Subcutaneous abdominal adipose tissue (tissue), 5 donors: ENCODE data around the gene PAX5.

Source experiments
- H3K27ac ChIP-seq: one replicate; pipeline ENCODE4 v1.7.0; 2013; ENCODE audit warnings: low read depth, mild to moderate bottlenecking, inconsistent platforms, low read length, moderate library complexity
- H3K27me3 ChIP-seq, 5 donors: one replicate each; pipeline ENCODE4 v1.7.0; 2013; ENCODE audit warnings: low read length in 5 of 5, inconsistent platforms in 1 of 5; ENCODE audit not compliant: control insufficient read depth in 5 of 5, insufficient read depth in 4 of 5
- H3K36me3 ChIP-seq, 5 donors: one replicate each; pipeline ENCODE4 v1.7.0; 2013; ENCODE audit warnings: low read length in 5 of 5; ENCODE audit not compliant: control insufficient read depth in 5 of 5, insufficient read depth in 5 of 5
- H3K4me1 ChIP-seq, 5 donors: one replicate each; pipeline ENCODE4 v1.7.0; 2013; ENCODE audit warnings: low read length in 5 of 5, mild to moderate bottlenecking in 3 of 5, moderate library complexity in 1 of 5; ENCODE audit not compliant: control insufficient read depth in 5 of 5, insufficient read depth in 5 of 5
- H3K4me3 ChIP-seq, 5 donors: one replicate each; pipeline ENCODE4 v1.7.0; 2013; ENCODE audit warnings: low read length in 5 of 5, low read depth in 1 of 5
- H3K9ac ChIP-seq, 5 donors: one replicate each; pipeline ENCODE4 v1.7.0; 2013; ENCODE audit warnings: low read length in 5 of 5, mild to moderate bottlenecking in 4 of 5, moderate library complexity in 3 of 5
- H3K9me3 ChIP-seq, 5 donors: one replicate each; pipeline ENCODE4 v1.7.0; 2013; ENCODE audit warnings: low read length in 5 of 5; ENCODE audit not compliant: control insufficient read depth in 5 of 5
- donor health status: healthy.
- donor health status: healthy.
- donor health status: healthy.
- donor health status: healthy.
- donor health status: healthy.

PAX5 gene

DNA sequence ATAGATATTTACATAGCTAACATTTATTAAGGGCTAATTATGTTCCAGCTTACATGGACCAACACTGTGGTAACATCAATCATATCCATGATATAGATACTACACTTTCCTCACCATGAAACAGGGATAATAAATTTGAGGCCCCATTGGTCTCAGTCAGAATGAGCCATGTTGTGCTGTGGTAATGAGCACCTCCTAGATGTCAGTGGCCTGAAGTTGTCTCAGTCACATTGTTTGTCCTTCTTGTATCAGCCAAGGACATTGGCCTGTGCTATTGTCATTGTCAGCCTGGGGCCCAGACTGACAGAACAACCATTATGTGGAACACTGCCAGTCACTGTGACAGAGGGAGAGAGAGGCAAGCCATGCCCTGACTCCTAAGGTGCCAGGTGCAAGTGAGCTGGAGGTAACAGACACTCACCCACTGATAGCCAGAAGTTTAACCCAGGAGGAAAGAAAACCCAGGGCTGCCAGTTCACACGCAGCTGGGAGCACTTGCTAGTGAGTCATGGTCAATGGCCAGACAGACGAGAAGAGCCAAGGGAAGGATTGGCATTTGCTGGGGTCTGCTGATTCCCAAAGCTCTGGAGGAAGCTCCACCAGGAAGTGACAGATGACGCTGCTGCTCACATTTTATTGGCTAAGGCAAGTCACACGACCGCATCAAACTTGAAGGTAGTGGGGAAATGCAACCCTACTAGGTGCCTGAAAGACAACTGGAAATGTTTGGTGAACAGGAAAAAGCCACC lies 237.2 kb downstream of the PAX5 start:
- peaks cover 0 to 15% (median 14%) of the 10 kb centered on the region in 5 donors for H3K9me3 ChIP-seq
- H3K4me1 ChIP-seq: peaks cover 0 to 35% (median 29%) of the 10 kb centered on the region in 5 donors
- no peaks in the 10 kb centered on the region for H3K36me3 ChIP-seq
- H3K27ac ChIP-seq: no peak overlapping the region
- H3K4me3 ChIP-seq: no peak overlapping the region
- no peaks in the 10 kb centered on the region for H3K27me3 ChIP-seq
- H3K9ac ChIP-seq: no peak overlapping the region

DNA sequence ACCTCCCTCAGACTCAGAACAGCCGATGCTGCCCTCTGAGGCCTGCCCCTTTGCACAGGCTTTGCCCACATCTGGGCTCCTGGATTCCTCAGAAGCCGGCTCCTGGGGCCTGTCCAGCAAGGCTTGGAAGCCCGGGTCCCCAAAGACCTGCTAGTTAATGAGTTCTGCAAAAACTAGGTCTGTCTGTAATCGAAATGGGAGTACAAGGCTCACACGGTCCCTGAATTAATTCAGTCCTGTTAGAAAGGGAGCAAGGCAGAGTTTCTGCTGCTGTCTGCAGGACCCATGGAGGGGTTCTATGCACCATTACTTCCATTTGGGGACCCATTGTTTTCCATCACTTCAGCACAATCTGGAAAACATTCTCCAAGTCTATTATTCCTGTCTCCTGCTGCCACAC lies 239.6 kb downstream of the PAX5 start:
- no peak overlapping the region for H3K9ac ChIP-seq
- H3K27ac ChIP-seq: no peak overlapping the region
- no peaks in the 10 kb centered on the region for H3K27me3 ChIP-seq
- no peak overlapping the region for H3K4me3 ChIP-seq
- no peaks in the 10 kb centered on the region for H3K36me3 ChIP-seq
- peaks cover 0 to 15% (median 14%) of the 10 kb centered on the region in 5 donors for H3K9me3 ChIP-seq
- H3K4me1 ChIP-seq: peaks cover 0 to 15% (median 10%) of the 10 kb centered on the region in 5 donors

- H3K36me3 ChIP-seq: no peaks in the 10 kb centered on the region
- H3K9me3 ChIP-seq: peaks cover 0 to 15% (median 14%) of the 10 kb centered on the region in 5 donors
- no peaks in the 10 kb centered on the region for H3K27me3 ChIP-seq
- H3K4me3 ChIP-seq: peak overlapping the region in 1 of 5 donors; percentile 19
- peaks cover 0 to 3% (median under 1%) of the 10 kb centered on the region in 5 donors for H3K4me1 ChIP-seq
- no peak overlapping the region for H3K9ac ChIP-seq
- no peak overlapping the region for H3K27ac ChIP-seq
Measured at GRCh38 chr9:36793277-36793676, 240.8 kb downstream of the PAX5 start.

GRCh38 chr9:36791222-36791950 lies 242.7 kb downstream of the PAX5 start:
- Histone ChIP-seq H3K9ac (no peak overlapping the region), H3K36me3 (no peaks in the 10 kb centered on the region), H3K4me1 (no peaks in the 10 kb centered on the region), H3K9me3 (peaks cover 0 to 15% (median 14%) of the 10 kb centered on the region in 5 donors), H3K27ac (no peak overlapping the region), H3K4me3 (no peak overlapping the region), H3K27me3 (peaks cover 0 to 5% (median 0%) of the 10 kb centered on the region in 5 donors)

DNA sequence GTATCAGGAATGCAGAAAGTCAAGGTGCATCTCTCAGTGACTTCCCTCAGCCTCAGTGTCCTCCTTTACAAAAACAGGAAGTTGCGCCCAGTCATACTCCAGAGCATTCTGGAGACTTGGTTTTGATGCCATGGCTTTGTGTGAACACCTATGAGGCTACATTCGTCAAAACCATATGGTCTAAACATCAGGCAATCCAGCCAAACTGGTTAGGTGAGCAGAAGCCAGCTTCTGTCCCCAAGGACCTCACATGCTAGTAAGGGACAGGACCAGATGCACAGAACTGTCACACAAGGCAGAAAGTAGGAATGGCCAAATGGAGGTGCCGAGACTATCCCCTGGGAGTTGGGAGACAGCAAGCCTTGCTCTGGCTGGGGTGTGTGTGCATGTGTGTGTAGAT lies 244.2 kb downstream of the PAX5 start:
- H3K27ac ChIP-seq: no peak overlapping the region
- no peaks in the 10 kb centered on the region for H3K36me3 ChIP-seq
- H3K9ac ChIP-seq: no peak overlapping the region
- H3K27me3 ChIP-seq: peaks cover 0 to 5% (median 2%) of the 10 kb centered on the region in 5 donors
- H3K4me1 ChIP-seq: no peaks in the 10 kb centered on the region
- peaks cover 0 to 15% (median 14%) of the 10 kb centered on the region in 5 donors for H3K9me3 ChIP-seq
- no peak overlapping the region for H3K4me3 ChIP-seq

GRCh38 chr9:36788534-36788933 lies 245.5 kb downstream of the PAX5 start:
- H3K27ac ChIP-seq: no peak overlapping the region
- H3K9ac ChIP-seq: no peak overlapping the region
- H3K27me3 ChIP-seq: peaks cover 0 to 5% (median 2%) of the 10 kb centered on the region in 5 donors
- H3K36me3 ChIP-seq: no peaks in the 10 kb centered on the region
- H3K4me1 ChIP-seq: no peaks in the 10 kb centered on the region
- peaks cover 0 to 7% (median 6%) of the 10 kb centered on the region in 5 donors for H3K9me3 ChIP-seq
- H3K4me3 ChIP-seq: no peak overlapping the region

DNA sequence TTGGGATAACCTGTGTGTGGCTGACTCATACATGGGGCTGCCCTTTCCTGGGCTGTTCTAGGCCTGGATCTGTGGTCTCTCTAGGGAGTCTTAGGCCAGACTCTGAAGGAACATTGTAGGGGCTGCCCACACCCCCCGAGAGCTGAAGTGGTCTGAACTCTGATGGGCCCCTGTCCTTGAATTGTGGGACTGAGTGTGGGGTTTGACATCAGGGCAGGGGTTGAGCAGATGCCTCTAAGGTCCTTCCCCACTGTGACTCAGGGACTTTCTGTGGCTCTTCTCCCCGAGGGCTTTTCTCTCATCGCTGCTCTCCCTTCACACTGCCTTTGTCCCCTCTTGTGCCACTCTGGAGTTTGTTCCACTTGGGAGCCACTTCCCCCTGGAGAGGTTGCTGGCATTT lies 246.4 kb downstream of the PAX5 start:
- Histone ChIP-seq H3K27me3 (peaks cover 0 to 5% (median 2%) of the 10 kb centered on the region in 5 donors), H3K4me3 (no peak overlapping the region), H3K9ac (no peak overlapping the region), H3K4me1 (no peaks in the 10 kb centered on the region), H3K9me3 (no peaks in the 10 kb centered on the region), H3K27ac (no peak overlapping the region), H3K36me3 (no peaks in the 10 kb centered on the region)
